DMS53 (cell line): ENCODE measurements around the gene PRMT7.
"Not testable (repeated sequence)": the region's sequence is repeated elsewhere in the genome, so short reads cannot be mapped to it uniquely, and the experiment has no call there.

Experiments used
- DNase-seq: peaks from one replicate; lab custom pipeline; 2025; lab: John Stamatoyannopoulos, UW

The PRMT7 gene

DNA sequence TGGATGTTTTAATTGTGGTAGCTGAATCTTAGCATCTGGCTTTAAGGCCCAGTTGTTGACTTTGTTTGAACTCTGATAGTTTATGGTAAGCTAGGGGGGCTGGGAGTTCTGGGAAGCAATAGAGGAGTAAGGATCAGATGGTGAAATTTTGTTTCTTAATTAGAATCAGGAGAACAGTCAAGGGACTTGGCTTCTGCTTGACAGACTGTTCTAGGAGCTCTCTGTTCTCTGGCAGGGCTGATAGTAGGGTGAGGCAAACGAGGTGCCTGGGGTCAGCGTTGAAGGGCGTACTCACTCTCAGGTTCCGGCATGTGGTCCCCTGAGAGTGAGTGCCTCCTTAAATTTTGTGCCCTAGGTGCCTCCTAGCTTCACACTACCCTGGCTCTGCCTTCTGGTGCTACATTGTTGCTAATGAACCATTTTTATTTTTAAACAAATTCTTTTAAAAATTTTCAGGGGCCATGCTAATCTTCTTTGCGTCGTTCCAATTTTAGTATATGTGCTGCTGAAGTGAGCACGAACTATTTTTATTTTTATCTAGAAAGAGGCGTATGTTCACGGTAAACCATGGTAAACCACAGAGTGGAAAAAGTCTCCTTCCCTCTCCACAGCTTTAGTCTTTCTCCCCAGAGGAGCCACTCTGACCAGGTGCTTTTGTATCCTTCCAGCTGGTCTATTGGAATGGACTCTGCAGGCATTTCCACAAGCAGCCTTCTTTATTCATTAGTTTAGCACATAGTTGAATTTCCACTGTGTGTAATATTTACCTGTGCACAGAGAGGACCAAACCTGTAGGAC lies 26.8 kb upstream of the PRMT7 start:
- DNase-seq = no peak

DNA sequence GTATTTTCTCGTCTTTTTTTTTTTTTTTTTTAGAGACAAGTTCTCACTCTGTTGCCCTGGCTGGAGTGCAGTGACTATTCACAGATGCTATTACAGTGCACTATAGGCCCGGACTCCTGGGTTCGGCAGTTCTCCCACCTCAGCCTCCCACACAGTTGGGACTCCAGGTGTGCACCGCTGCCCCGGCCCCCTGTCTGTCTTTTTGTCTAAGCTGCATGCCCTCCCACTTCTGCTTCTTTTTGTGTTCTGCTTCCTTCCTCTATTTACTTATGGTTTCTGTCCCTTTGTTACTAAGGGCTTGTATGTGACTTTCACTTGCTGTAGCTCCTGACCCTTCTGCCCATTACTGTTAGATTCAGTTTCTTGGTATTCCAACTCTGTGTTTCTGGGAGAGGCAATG lies 26.0 kb upstream of the PRMT7 start:
- DNase-seq = no peak

DNA sequence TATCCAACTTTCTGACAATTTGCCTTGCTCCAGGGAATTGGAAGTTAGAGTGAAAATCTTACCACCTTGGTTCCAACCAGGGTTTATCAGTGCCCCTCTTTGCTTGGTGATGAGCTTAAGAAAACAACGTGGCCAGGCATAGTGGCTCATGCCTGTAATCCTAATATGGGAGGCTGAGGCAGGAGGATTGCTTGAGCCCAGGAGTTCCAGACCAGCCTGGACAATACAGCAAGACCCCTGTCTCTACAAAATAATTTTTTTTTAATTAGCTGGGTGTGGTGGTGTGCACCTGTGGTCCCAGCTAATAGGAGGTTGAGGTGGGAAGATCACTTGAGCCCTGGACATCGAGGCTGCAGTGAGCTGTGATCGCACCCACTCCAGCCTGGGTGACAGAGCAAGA lies 25.1 kb upstream of the PRMT7 start:
- no peak for DNase-seq

DNA sequence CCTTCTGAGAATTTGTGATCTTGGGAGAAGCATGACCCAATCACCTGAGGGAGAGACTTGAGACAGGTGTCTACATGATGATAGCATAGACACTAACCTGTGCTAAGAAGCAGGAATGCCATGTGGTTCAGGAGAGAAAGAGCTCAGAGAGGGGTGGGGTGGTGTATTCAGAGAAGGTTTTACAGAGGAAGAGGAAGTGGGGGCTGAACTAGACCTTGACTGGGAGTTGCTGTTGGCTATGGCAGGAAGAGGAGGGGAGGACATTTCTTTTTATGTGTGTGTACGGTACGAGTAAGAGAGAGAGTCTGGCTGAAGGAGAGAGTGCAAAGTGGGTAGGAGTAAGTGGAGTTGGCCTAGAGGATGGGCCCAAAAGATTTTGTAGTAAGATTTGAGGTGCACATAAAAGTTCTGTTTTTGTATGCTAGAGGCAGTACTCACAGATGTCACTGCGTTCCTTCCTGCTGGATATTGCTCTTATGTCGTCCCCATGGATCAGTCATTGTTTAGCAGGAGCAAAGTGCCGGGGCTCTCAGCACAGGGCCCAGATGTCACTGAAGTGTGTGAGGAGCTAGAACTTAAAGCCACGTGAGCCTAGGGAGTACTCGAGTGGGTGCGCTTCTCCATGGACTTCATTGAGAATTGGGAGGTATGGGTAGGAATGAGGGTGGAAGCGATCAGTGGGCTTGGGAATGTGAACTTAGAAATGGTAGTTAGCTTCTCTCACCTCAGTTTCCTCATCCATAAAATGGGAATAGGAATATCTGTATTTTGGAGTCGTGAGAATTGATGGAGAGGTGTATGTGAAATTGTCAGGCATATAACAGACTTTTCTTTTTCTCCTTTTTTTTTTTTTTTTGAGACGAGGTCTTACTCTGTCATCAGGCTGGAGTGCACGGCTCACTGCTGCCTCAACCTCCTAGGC lies 24.4 kb upstream of the PRMT7 start:
- DNase-seq = no peak

DNA sequence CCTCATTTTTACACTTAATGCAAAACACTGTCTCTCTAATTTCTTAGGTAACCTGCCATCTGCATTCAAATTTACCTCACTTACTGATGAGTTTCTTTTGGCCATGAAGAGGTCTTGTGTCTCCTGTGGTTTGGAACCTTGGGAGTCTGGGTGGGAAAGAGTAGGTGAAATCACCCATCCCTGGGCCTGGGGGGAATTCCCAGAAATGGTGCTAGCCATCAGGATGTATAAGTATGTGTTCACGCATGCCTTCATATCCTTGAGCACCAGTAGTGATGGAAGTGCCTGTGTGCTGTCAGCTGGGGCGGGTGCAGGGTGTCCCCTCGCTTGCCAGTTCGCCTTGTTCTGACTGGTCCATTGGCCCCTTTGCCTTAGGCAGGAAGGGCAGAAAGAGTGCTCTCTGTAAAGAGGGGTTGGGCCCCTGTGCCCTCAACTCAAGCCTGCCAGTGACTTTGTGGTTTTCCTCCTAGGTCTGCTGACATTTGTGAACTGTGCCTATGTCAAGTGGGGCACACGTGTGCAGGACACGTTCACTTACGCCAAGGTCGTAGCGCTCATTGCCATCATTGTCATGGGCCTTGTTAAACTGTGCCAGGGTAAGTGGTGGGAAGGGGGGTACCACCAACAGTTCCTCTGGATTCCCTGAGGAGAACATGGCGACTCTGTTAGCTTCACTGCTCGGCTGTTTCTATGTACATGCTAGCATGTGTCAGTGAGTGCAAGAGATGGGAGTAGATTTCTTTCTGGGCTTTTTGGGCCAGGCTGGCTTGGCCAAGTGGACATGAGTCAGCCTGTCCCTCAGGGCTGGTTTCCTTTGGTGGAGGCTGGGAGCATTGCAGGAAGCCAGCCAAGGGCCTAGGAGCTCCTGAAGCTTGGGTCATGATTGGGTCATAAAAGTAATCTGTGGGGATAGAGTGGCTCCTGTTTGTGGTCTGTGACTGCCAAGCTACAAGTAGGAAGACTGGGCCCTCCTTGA lies 23.3 kb upstream of the PRMT7 start:
- DNase-seq = no peak

DNA sequence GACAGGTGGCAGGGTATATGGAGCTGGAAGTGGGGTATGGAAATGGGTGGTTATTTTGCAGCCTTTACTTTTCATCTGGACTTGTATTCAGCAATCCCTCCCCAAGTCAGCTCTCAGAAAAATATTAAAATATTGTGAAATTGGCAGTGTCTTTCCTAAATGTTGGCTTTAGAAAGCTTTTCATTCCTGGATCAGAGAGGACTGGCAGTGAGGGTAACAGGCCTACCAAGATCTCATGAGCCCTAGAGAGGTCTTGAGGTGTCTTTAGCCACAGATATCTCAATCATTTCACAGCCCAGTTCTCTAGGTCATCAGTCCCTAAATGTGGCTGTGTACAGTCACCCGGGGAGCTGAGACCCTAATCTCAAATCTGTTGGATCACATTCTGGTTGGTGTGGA lies 22.6 kb upstream of the PRMT7 start:
- DNase-seq = no peak

DNA sequence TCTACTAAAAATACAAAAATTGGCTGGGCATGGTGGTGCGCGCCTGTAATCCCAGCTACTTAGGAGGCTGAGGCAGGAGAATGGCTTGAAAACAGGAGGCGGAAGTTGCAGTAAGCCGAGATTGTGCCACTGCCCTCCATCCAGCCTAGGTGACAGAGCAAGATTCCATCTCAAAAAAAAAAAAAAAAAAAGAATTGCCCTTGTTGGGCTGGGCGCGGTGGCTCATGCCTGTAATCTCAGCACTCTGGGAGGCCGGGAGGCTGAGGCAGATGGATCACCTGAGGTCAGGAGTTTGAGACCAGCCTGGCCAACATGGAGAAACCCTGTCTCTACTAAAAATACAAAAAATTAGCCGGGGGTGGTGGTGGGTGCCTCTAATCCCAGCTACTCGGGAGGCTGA lies 22.0 kb upstream of the PRMT7 start:
- DNase-seq = not testable (repeated sequence)

DNA sequence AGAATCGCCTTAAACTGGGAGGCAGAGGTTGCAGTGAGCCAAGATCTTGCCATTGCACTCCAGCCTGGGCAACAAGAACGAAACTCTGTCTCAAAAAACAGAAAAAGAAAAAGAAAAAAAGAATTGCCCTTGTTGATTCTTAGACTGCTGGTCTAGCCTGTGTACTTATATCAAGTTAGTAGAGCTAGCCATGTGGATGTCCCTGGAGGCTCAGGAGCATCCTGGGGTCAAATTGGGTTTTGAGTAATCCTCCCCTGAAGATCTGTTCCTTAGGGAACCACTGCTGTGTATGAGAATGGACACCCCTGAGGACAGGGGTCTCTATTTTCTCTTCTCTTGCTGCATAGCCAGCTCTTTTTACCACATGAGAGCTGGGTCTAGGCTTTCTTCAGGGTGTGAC lies 21.6 kb upstream of the PRMT7 start:
- no peak for DNase-seq

DNA sequence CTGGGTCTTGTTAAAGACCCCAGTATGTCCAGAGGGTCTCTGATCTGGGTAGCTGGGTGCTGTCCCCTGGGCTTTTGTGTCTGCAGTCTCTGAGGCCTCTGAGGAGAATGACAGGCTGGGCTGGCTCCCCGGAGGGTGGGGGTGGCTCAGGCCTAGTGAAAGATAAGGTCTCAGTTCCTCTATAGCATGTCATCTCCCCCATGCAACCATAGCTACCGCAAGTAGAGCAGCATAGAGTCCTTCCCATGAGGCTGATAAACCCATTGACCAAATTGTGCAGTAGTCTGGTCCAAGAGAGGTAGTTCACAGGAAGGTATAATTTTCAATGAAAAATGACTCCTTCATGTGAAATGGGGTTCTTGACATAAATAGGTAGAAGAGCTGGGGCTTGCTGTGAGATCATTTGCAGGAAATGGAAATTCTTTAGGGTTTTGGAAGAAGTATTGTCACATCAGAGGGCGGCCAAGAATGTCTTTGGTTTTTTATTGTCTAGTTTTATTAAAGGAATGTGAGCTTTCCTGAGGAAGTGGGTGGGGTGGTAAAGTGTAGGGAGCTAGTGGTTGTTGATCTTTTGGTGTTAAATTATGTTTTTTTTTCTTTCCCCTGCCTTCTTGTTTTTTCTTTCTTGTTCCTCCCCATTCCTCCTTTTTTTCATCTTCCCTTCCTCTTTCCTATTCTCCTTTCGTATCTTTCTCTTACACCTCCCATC lies 21.0 kb upstream of the PRMT7 start:
- no peak for DNase-seq

DNA sequence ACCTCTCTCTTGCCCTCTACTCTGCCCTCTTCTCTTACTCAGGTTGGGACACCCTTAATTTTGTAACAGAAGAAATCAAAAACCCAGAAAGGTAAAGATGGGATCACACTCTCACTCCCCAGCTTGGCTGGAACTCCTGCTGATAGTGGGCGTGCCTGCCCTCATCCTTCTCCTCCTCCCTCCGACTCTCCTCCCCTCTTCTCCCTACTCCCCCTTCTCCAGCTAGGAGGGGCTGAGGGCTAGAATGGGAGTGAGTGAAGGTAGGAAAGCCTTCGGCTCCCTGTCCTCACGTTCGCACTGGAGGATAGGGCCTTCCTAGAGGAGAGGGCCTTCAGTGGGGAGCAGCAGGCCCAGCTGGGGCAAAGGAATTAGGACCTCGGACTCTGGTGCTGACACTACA lies 20.4 kb upstream of the PRMT7 start:
- no peak for DNase-seq

DNA sequence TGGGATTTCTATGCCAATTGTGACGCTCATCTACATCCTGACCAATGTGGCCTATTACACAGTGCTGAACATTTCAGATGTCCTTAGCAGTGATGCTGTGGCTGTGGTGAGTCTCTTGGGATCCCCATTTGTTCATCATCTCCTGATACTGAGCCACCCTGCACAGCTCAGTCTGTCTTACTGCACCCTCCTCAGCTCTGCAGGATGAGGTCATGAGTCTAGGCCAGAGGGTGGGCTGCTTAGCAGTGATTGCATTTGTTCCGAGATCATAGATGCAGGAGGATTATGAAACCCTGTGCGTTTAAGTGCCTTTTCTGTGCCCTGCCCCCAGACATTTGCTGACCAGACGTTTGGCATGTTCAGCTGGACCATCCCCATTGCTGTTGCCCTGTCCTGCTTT lies 19.6 kb upstream of the PRMT7 start:
- no peak for DNase-seq

DNA sequence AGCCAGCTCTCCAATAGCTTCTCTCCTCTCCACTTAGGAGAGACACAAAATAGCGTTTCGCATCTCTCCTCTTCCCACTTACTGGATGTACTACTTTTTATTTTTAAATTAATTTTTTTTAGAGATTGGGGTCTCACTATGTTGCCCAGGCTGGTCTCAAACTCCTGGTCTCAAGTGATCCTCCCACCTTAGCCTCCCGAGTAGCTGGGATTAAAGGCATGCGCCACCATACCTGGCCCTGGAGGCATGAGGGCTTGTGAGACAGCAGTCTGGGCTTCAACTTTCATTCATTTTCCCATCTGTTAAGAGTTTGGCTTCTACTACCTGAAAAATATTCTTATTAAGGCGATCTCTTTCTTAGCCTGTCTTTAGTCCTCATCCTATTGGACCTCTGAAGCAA lies 18.4 kb upstream of the PRMT7 start:
- DNase-seq = no peak

DNA sequence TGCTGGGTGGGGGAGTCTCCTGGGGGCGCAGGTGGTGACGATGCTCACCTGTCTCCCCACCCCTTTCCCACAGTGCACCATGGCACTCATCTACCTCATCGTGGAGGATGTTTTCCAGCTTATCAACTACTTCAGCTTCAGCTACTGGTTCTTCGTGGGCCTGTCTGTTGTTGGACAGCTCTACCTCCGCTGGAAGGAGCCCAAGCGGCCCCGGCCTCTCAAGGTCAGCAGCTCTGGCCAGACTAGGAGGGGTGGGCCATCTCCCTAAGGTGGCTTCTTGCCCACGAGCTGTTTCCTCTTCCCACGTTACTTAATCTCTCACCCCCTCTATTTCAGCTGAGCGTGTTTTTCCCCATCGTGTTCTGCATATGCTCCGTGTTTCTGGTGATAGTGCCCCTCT lies 14.5 kb upstream of the PRMT7 start:
- DNase-seq = no peak

DNA sequence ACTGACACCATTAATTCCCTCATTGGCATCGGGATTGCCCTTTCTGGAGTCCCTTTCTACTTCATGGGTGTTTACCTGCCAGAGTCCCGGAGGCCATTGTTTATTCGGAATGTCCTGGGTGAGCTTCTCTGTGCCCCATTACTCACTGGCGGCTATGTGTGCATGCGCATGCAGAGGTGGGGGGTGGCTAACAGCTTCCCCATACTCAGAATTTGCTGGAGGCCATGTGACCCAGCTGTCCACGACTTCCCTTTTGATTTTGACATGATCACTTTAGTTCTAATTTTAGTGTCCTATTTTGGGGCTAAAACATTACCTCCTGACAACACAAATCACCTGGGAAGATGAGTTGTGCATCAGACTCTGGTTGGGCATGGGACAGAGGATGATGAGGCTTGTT lies 14.1 kb upstream of the PRMT7 start:
- DNase-seq = no peak

DNA sequence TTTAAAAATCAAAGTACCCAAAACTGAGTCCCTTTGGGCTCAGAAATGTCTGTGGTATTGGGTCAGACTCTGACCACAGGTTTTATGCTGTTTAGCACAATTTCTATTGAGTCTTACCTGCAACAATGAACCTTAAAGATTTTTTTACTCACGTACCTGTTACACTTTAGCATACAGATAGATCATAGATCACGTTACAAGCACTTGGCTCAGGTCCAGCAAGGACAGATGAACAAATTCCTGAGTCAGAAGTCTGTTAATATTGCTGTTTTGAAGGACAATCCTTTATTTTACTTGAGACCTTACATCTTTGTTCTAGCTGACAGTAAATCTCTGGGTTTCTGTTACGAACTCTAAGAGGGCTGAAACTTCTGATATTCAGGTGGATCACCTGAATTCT lies 12.9 kb upstream of the PRMT7 start:
- peak; percentile 48 for DNase-seq

DNA sequence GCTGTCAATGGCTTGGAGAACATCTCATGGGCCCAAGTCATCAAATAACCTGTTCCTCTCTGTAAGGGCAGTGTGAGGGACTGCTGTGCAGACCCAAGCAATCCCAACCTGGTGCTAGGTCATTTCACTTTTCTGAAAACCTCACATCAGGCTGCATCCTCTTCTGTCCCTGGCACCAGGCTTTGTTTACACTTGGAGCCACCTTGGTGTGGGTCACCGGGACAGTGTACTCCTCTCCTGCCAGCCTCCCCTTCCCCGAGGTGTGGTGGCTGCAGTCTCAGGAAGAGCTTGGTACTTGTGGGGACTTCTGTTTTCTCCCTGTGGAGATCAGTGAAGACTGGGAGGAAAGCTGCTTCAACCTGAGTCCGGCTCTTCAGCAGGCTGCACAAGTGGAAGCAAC lies 12.5 kb upstream of the PRMT7 start:
- no peak for DNase-seq

DNA sequence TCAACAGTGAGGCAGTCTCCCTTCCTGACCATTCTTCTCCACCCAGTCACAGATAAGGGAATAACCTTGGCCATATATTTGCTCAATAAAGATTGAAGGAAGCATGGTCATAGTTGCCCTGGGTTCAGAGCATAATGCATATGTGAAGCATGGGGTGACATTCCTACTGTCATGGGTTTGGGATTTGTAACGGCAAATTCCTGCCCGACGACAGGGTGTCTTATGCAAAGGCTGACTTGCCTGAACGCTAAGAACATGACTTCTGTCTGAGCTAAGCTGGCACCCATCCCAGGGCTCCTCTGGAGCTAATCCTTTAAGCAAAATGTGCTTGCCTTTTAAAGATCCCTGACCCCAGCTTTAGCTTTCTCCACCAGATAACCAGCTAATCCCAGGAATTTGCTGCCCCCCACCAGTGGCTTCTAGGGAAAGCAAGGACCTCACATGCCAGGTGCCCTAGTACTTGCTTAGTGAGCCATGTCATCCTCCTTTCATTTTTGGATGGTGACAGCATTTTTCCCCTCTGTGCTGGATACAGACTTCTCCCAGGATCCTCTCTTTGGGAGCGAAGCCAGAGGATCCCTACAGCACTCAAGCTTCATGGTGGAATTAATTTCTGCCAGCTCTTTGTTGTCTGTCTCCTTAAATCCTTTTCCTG lies 11.8 kb upstream of the PRMT7 start:
- DNase-seq = no peak

DNA sequence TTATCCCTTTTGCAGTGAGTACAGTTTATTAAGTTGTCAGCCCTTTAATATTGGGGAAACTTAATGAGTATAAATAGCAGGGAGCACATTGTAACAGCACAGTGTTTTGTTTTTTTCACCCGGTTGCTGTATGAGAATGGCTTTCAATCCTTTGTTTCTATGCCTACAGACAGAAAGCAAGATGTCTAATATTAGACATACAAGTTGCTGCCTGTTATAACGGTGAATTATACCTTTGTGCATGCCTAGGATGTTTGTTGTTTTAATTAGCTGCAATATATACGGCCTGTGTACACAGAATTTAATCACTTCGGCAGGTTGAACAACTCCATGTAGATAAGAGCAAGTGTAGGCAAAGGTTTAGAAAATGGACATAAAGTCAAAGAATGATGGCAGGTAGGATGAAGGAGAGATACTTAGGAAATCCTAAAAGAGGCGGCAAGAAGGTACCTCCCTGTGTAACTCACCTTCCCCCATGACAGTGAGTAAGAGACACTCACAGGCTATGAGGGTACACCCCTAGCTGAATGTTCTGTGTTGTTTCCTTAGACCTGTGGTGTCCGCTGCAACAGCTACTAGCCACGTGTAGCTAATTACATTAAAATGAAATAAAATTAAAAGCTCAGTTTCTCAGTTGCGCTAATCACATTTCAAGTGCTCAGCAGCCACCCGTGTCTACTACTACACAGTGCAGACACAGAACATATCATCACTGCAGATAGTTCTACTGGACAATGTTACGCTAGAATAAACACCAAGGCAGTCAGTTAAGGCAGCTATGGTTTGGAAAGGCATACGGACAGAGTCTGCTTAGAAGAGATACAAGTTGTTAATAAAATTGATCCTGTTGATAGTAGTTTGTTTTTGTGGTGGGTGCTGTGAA lies 11.0 kb upstream of the PRMT7 start:
- DNase-seq = no peak

DNA sequence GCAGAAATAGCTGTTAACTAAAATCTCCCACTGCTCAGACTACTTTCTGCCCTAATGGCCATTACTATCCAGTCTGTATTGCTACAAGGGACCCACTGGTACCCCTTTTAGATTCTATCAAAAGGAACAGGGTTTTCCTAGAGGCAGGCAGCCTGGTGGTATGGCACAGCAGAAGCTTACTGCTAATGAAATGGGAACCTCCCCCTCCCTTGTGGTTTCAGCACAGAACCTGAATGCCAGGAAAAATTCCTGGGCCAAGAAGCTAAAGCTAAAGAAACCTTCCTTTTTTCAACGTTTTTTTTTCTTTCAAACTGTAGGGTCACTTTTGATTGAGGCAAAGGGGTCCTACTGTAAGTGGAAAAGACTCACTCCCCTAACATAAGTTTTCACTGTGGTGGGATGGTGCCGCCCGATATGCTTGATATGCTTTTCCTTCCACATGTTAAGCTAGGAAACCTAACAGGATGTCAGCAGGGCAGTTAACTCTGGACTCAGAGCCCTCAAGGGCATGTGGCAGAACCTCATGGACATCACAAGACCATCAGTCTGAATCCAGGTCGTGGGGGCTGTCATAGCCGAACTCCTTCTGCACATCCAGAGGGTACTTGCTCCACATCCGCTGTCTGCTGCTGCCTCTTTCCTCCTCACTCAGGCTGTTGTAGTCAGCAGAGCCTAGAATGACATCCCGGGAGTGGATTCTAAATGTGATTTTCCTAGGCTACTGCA lies 9.9 kb upstream of the PRMT7 start:
- no peak for DNase-seq
